AG09319 (cell line): ENCODE measurements around the gene NHLRC2.

Source experiments
- DNase-seq: peaks from one replicate; pipeline ENCODE4 v3.0.0-alpha.2; 2010; ENCODE audit warnings: low read depth; ENCODE audit errors: extremely low read depth
- CTCF ChIP-seq: IDR thresholded peaks from 2 replicates; pipeline ENCODE4 v1.5.1; 2011; ENCODE audit warnings: low read depth, mild to moderate bottlenecking, inconsistent platforms, low read length, moderate library complexity

Gene NHLRC2

DNA sequence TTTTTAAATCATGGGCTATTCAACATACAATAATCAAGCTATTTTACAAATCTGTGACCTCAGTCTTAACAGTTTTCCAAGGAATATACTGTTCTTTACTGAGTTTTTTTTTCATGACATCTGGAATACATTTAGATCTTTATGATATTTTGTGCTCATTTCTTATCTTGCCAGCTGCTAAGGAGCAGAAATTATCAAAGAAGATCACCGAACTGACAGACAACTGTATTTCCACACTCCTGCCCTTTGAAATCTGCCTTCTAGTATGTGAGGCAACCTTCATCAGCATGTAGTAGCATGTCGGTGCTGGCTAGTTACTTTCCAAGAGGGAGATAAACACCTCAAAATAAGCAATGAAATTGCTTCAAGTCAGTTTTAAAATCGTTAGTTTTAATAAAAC, 66.4 kb downstream of the NHLRC2 start:
- no peak for TF ChIP-seq CTCF
- DNase-seq = no peak

DNA sequence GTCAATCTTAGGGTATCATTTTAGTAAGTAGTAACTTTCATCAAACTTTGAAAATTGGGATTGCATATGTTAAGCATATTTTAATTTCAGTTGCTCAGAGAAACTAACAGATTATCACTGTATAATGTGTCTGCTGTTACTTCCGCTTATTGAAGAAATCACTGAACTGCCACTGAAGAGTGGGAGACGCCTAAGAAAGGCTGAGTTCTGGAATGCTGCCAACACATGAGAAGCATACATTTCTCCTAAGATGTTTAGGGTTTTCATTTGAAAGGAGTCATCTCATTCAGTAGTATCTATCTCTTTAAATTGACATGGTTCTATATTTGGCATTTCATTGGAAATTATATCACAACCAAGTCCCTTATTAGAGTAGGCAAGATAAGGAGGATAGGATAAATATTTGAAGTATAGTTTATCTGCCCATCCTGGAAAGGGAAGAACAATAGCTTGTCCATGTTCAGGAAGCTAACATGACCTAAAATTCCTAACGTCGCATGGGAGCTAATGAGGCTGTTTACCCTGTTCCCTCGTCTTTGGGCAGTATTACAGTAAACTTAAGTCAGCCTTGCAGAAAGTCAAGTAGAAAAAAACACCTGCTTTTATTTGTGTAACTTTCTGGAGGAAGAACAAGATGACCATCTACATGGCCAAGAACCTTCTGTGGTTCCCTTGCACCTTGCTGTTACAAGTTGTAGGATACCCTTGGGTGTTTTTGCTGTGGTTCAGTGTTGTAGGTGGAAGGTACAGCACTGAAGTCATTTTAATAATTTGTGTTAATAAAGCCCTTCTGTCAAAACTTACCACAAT, 67.3 kb downstream of the NHLRC2 start:
- DNase-seq = no peak
- TF ChIP-seq CTCF = no peak

DNA sequence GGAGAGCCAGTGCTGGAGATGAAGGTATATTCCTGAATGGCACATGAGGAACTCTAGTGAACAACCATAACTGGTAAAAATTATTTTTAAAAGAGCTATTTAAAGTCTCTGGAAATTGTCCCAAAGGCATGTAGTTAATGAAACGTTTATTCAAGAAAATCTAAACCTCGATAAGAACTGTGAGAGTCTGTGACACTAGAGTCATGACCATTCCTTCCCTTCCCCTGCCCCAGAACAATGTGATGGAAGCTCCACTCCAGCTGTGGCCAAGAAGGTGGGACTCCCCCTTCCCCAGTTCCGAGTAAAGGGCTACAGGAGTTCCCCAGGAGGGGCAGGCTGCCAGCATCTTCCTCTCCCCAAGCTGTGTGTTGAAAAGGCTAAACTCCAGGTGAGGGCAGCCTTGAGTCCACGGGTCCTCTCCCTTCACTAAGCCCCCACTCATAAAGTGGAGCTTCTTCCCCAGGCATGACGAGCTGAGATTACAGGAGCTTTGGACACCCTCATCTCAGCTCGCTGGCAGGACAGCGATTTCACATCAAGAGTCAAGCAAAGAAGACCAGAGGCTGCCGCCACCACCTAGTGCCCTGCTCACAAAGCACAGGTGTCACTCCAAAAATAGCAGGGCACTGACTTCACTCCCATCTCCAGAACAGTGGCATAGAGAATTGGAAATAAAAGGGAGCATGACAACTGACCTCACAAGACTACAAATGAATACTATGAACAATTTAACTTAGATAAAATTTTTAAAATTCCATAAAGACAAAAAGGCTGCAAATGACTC, 68.5 kb downstream of the NHLRC2 start:
- TF ChIP-seq CTCF = no peak
- no peak for DNase-seq

- TF ChIP-seq CTCF = no peak
- no peak for DNase-seq
Observed at GRCh38 chr10:113924186-113924585, 69.7 kb downstream of the NHLRC2 start.

- DNase-seq = no peak
Observed at GRCh38 chr10:113924664-113925063, 70.2 kb downstream of the NHLRC2 start.

DNA sequence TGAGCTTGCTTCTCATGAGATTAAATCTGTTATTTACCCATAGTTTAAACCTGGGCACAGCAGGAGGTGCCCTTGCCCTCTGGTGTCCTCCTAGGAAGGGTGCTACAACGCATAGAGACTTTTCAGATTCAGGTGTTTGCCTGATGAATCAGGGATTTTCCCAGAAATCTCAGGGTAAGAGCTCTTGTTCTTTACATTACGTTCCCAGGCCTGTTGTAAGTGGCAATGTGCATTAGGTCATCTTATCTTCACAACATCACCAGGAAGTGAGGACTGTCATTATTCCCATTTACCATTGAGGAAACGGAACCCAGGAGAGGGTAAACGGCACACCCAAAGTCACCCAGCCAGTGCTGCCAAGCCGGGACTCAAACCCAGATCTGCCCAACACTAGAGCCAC, 73.0 kb downstream of the NHLRC2 start:
- TF ChIP-seq CTCF = no peak

More at GRCh38 chr10:113924664-113925063, 70.2 kb downstream of the NHLRC2 start:
- no peak for TF ChIP-seq CTCF

DNA sequence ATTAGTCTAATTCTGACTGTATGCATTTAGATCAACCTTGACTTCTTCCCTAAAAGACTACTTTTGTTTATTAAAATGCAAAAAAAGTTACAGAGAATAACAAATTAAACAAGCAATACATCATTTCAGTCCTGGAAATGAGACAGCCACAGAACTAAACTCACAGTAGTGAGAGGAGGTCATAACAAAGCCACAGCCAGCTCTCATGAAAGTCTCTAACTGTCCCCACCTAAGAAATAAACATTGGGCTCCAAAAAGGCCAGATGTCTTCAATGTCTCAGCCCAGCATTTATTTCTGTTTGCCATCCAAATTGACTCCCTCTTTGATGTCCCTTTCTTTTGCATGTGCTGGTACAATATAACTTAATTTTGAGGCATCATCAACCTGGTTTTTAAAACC, 74.4 kb downstream of the NHLRC2 start:
- no peak for DNase-seq
- no peak for TF ChIP-seq CTCF

More for the DNA sequence above, 73.0 kb downstream of the NHLRC2 start:
- no peak for DNase-seq
